ENCODE measurements around the gene ALDH1A3. TPM values are rescaled to one million over a fixed set of nuclear protein-coding genes. Genes with fewer than 3 reads are reported as not detected.

Gene ALDH1A3
- total RNA-seq, 1 donor from 2014 or later = 62.9 TPM

GRCh38 chr15:100899601-100900000, 20.0 kb downstream of the ALDH1A3 start:
- peaks cover 41% of the 10 kb centered on the region for H3K4me1 ChIP-seq
- no peaks in the 10 kb centered on the region for H3K36me3 ChIP-seq
- no peaks in the 10 kb centered on the region for H3K27me3 ChIP-seq
- no peak overlapping the region for H3K4me3 ChIP-seq
- no peak overlapping the region for H3K27ac ChIP-seq
- no peaks in the 10 kb centered on the region for H3K9me3 ChIP-seq
- TF ChIP-seq, protein P1, sequence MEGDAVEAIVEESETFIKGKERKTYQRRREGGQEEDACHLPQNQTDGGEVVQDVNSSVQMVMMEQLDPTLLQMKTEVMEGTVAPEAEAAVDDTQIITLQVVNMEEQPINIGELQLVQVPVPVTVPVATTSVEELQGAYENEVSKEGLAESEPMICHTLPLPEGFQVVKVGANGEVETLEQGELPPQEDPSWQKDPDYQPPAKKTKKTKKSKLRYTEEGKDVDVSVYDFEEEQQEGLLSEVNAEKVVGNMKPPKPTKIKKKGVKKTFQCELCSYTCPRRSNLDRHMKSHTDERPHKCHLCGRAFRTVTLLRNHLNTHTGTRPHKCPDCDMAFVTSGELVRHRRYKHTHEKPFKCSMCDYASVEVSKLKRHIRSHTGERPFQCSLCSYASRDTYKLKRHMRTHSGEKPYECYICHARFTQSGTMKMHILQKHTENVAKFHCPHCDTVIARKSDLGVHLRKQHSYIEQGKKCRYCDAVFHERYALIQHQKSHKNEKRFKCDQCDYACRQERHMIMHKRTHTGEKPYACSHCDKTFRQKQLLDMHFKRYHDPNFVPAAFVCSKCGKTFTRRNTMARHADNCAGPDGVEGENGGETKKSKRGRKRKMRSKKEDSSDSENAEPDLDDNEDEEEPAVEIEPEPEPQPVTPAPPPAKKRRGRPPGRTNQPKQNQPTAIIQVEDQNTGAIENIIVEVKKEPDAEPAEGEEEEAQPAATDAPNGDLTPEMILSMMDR (IDR thresholded peaks at IDR 0.05) = no peak
- DNase-seq (ENCODE audit: extremely low spot score in 2 of 2) = no peak
- intact Hi-C loops (cut with DNase I) = no loop called here

- Histone ChIP-seq H3K4me3 (no peak overlapping the region), H3K27me3 (no peaks in the 10 kb centered on the region), H3K9me3 (no peaks in the 10 kb centered on the region), H3K27ac (peak overlapping the region; percentile 87), H3K4me1 (peaks cover 44% of the 10 kb centered on the region), H3K36me3 (no peaks in the 10 kb centered on the region)
- DNase-seq (ENCODE audit: extremely low spot score in 2 of 2) = no peak
- intact Hi-C loops (cut with DNase I) = no loop called here
- TF ChIP-seq, protein P1 (IDR thresholded peaks at IDR 0.05) = no peak
- TF ChIP-seq POLR2AphosphoS5 (IDR thresholded peaks at IDR 0.05; ENCODE audit: insufficient read depth in 1 of 2, low read depth in 1 of 2) = no peak
- no peak for TF ChIP-seq POLR2A (IDR thresholded peaks at IDR 0.05)
These were observed 20.6 kb downstream of the ALDH1A3 start for GRCh38 chr15:100900136-100900794.

- no peaks in the 10 kb centered on the region for H3K9me3 ChIP-seq
- no peak for DNase-seq (ENCODE audit: extremely low spot score in 2 of 2)
- H3K4me1 ChIP-seq = peaks cover 44% of the 10 kb centered on the region
- no peaks in the 10 kb centered on the region for H3K36me3 ChIP-seq
- no peak for TF ChIP-seq POLR2A (IDR thresholded peaks at IDR 0.05)
- TF ChIP-seq, protein P1 (IDR thresholded peaks at IDR 0.05) = no peak
- TF ChIP-seq POLR2AphosphoS5 (IDR thresholded peaks at IDR 0.05; ENCODE audit: insufficient read depth in 1 of 2, low read depth in 1 of 2) = no peak
- H3K4me3 ChIP-seq = no peak overlapping the region
- no peaks in the 10 kb centered on the region for H3K27me3 ChIP-seq
- peak overlapping the region; percentile 87 for H3K27ac ChIP-seq
- intact Hi-C loops (cut with DNase I) = no loop called here
These were observed 21.2 kb downstream of the ALDH1A3 start for GRCh38 chr15:100900795-100901169.

DNA sequence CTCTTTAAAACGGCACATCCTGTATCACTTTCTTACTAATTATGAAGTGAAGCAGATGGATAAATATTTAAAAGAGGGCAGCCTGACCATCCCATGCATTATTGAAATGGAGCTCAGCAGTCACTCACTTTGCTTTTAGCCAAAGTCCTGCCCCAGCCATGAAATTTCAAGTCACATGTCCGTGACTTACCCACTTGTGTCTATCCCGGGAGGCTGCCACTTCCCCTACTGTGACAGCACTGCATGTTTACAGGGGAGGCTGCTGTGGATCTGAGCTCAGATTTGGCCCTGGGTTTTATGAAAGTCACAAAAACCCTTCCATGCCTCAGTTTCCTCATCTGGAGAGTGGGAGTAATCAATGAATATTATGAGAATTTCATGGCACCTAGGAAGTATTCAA, 21.7 kb downstream of the ALDH1A3 start:
- no peaks in the 10 kb centered on the region for H3K36me3 ChIP-seq
- DNase-seq (ENCODE audit: extremely low spot score in 2 of 2) = no peak
- intact Hi-C loops (cut with DNase I) = no loop called here

More for the DNA sequence above, 21.7 kb downstream of the ALDH1A3 start:
- no peaks in the 10 kb centered on the region for H3K9me3 ChIP-seq
- peaks cover 44% of the 10 kb centered on the region for H3K4me1 ChIP-seq
- no peaks in the 10 kb centered on the region for H3K27me3 ChIP-seq
- peak overlapping the region; percentile 87 for H3K27ac ChIP-seq
- TF ChIP-seq, protein P1 (IDR thresholded peaks at IDR 0.05) = no peak
- no peak for TF ChIP-seq POLR2A (IDR thresholded peaks at IDR 0.05)
- no peak for TF ChIP-seq POLR2AphosphoS5 (IDR thresholded peaks at IDR 0.05; ENCODE audit: insufficient read depth in 1 of 2, low read depth in 1 of 2)
- H3K4me3 ChIP-seq = no peak overlapping the region
